HL-60 (cell line): ENCODE measurements around the gene SPART.

Experiments used
- CTCF ChIP-seq: IDR thresholded peaks from one replicate; pipeline ENCODE4 v1.5.1; 2011; ENCODE audit warnings: low read length, control low read depth, inconsistent platforms; ENCODE audit not compliant: insufficient read depth
- TF ChIP-seq, protein P1 (sequence below): IDR thresholded peaks from 2 replicates; pipeline ENCODE4 v1.6.1; 2012; ENCODE audit warnings: low read depth; ENCODE audit not compliant: insufficient replicate concordance

DNA sequence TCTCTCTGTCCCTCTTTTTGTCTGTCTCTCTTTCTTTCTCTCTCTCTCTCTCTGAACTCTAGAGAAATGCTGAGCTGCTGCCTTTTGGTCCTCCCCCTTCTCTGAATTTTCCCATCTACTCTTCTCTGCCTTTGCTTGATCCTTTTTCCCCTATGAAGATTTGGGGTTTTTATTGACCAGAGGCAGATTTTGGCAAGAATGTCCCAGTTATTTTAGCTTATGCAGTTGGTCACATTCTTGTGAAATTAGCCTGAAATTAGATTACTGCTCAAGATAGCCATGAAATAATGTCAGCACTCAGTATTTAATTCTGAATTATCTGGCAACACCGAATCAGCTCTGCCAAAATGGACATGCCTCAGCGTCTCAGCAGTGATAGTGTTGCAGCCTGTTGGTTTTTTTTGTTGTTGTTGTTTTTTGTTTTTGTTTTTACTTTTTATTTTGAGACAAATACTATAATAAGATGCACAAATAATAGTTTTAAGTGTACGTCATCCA lies 17.2 kb upstream of the SPART start:
- TF ChIP-seq, protein P1, sequence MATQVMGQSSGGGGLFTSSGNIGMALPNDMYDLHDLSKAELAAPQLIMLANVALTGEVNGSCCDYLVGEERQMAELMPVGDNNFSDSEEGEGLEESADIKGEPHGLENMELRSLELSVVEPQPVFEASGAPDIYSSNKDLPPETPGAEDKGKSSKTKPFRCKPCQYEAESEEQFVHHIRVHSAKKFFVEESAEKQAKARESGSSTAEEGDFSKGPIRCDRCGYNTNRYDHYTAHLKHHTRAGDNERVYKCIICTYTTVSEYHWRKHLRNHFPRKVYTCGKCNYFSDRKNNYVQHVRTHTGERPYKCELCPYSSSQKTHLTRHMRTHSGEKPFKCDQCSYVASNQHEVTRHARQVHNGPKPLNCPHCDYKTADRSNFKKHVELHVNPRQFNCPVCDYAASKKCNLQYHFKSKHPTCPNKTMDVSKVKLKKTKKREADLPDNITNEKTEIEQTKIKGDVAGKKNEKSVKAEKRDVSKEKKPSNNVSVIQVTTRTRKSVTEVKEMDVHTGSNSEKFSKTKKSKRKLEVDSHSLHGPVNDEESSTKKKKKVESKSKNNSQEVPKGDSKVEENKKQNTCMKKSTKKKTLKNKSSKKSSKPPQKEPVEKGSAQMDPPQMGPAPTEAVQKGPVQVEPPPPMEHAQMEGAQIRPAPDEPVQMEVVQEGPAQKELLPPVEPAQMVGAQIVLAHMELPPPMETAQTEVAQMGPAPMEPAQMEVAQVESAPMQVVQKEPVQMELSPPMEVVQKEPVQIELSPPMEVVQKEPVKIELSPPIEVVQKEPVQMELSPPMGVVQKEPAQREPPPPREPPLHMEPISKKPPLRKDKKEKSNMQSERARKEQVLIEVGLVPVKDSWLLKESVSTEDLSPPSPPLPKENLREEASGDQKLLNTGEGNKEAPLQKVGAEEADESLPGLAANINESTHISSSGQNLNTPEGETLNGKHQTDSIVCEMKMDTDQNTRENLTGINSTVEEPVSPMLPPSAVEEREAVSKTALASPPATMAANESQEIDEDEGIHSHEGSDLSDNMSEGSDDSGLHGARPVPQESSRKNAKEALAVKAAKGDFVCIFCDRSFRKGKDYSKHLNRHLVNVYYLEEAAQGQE: no peak
- no peak for TF ChIP-seq CTCF
